H9 (cell line): ENCODE measurements around the gene B3GNT5. TPM values are rescaled to one million over a fixed set of nuclear protein-coding genes. Genes with fewer than 3 reads are reported as not detected.

ENCODE experiments used
- DNase-seq: peaks from one replicate; pipeline ENCODE4 v3.0.0-alpha.2; 2017
- H2AFZ ChIP-seq: one replicate; pipeline ENCODE4 v1.6.1; 2013; ENCODE audit warnings: mild to moderate bottlenecking, low read length, control low read depth, moderate library complexity
- H2AK5ac ChIP-seq: 2 replicates; pipeline ENCODE4 v1.6.1; 2013; ENCODE audit warnings: low read length, control low read depth, mixed read lengths; ENCODE audit not compliant: insufficient read length
- H2BK120ac ChIP-seq: one replicate; pipeline ENCODE4 v1.6.1; 2013; ENCODE audit warnings: low read depth, mild to moderate bottlenecking, low read length, control low read depth, inconsistent platforms; ENCODE audit not compliant: poor library complexity, severe bottlenecking
- H2BK12ac ChIP-seq: 2 replicates; pipeline ENCODE4 v1.6.1; 2013; ENCODE audit warnings: low read length, control low read depth, mixed read lengths, low read depth; ENCODE audit not compliant: insufficient read length
- H2BK15ac ChIP-seq: 2 replicates; pipeline ENCODE4 v1.6.1; 2013; ENCODE audit warnings: low read depth, low read length, control low read depth
- H2BK20ac ChIP-seq: one replicate; pipeline ENCODE4 v1.6.1; 2013; ENCODE audit warnings: low read depth, mild to moderate bottlenecking, low read length, control low read depth, inconsistent platforms; ENCODE audit not compliant: poor library complexity, severe bottlenecking
- H2BK5ac ChIP-seq: 2 replicates; pipeline ENCODE4 v1.6.1; 2013; ENCODE audit warnings: low read length, control low read depth, mixed read lengths; ENCODE audit not compliant: insufficient read length
- H3K14ac ChIP-seq: 2 replicates; pipeline ENCODE4 v1.6.1; 2013; ENCODE audit warnings: low read length, control low read depth; ENCODE audit not compliant: insufficient read depth
- H3K18ac ChIP-seq: 2 replicates; pipeline ENCODE4 v1.6.1; 2013; ENCODE audit warnings: low read depth, mild to moderate bottlenecking, mixed read lengths, low read length, control low read depth; ENCODE audit not compliant: insufficient read length
- H3K23ac ChIP-seq: 2 replicates; pipeline ENCODE4 v1.6.1; 2013; ENCODE audit warnings: low read length, control low read depth, mixed read lengths, low read depth; ENCODE audit not compliant: insufficient read length
- H3K23me2 ChIP-seq: 2 replicates; pipeline ENCODE4 v1.6.1; 2013; ENCODE audit warnings: low read depth, mild to moderate bottlenecking, mixed read lengths, low read length, control low read depth; ENCODE audit not compliant: insufficient read length, poor library complexity, severe bottlenecking
- H3K27ac ChIP-seq: 2 replicates; pipeline ENCODE4 v1.5.1; 2013; ENCODE audit warnings: low read length, control low read depth, mixed read lengths, low read depth; ENCODE audit not compliant: insufficient read length
- H3K27me3 ChIP-seq: 2 replicates; pipeline ENCODE4 v1.6.1; 2013; ENCODE audit warnings: low read length, control low read depth, inconsistent platforms; ENCODE audit not compliant: insufficient read depth
- H3K4ac ChIP-seq: 2 replicates; pipeline ENCODE4 v1.6.1; 2013; ENCODE audit warnings: low read depth, mild to moderate bottlenecking, control low read depth, inconsistent platforms, low read length, moderate library complexity
- H3K4me1 ChIP-seq: 2 replicates; pipeline ENCODE4 v1.6.1; 2013; ENCODE audit warnings: low read length, control low read depth, inconsistent platforms; ENCODE audit not compliant: insufficient read depth
- H3K4me2 ChIP-seq: 2 replicates; pipeline ENCODE4 v1.6.1; 2013; ENCODE audit warnings: low read length, control low read depth, mixed read lengths; ENCODE audit not compliant: insufficient read length, insufficient read depth
- H3K56ac ChIP-seq: 2 replicates; pipeline ENCODE4 v1.6.1; 2013; ENCODE audit warnings: low read depth, mild to moderate bottlenecking, mixed read lengths, low read length, control low read depth; ENCODE audit not compliant: insufficient read length
- H3K79me1 ChIP-seq: 2 replicates; pipeline ENCODE4 v1.6.1; 2013; ENCODE audit warnings: low read depth, mild to moderate bottlenecking, moderate library complexity, low read length, control low read depth, inconsistent platforms; ENCODE audit not compliant: insufficient read depth, poor library complexity, severe bottlenecking
- H3K79me2 ChIP-seq: 2 replicates; pipeline ENCODE4 v1.6.1; 2013; ENCODE audit warnings: low read length, control low read depth, inconsistent platforms; ENCODE audit not compliant: insufficient read depth
- H3K9ac ChIP-seq: 2 replicates; pipeline ENCODE4 v1.6.1; 2013; ENCODE audit warnings: low read length, control low read depth, mixed read lengths; ENCODE audit not compliant: insufficient read length; ENCODE audit errors: extremely low read depth
- H3K9me3 ChIP-seq: one replicate; pipeline ENCODE4 v1.6.1; 2013; ENCODE audit warnings: low read depth, low read length, inconsistent platforms; ENCODE audit not compliant: control insufficient read depth
- H3T11ph ChIP-seq: one replicate; pipeline ENCODE4 v1.6.1; 2013; ENCODE audit warnings: mild to moderate bottlenecking, low read length, control low read depth, inconsistent platforms
- H4K20me1 ChIP-seq: one replicate; pipeline ENCODE4 v1.6.1; 2013; ENCODE audit not compliant: control insufficient read depth, insufficient read length, insufficient read depth
- H4K5ac ChIP-seq: 2 replicates; pipeline ENCODE4 v1.6.1; 2013; ENCODE audit warnings: low read depth, mild to moderate bottlenecking, mixed read lengths, low read length, control low read depth; ENCODE audit not compliant: insufficient read length
- H4K8ac ChIP-seq: replicated peaks from 2 replicates; pipeline ENCODE4 v1.6.1; 2013; ENCODE audit warnings: low read length, control low read depth, mixed read lengths, low read depth; ENCODE audit not compliant: insufficient read length
- H4K91ac ChIP-seq: 2 replicates; pipeline ENCODE4 v1.6.1; 2013; ENCODE audit warnings: low read depth, mild to moderate bottlenecking, moderate library complexity, mixed read lengths, low read length, control low read depth; ENCODE audit not compliant: insufficient read length
- H3K27ac Mint-ChIP-seq, 3 experiments: 2 replicates in 2 of 3; 3 replicates in 1 of 3; pipeline ENCODE4 v1.8.0; 2020 to 2021; ENCODE audit warnings: mixed read lengths in 3 of 3, mild to moderate bottlenecking in 1 of 3, moderate library complexity in 1 of 3
- H3K27me3 Mint-ChIP-seq: 2 replicates; pipeline ENCODE4 v1.8.0; 2021; ENCODE audit warnings: low read depth, mild to moderate bottlenecking, moderate library complexity, mixed read lengths
- H3K36me3 Mint-ChIP-seq, 3 experiments: 2 replicates in 2 of 3; 3 replicates in 1 of 3; pipeline ENCODE4 v1.8.0; 2020 to 2021; ENCODE audit warnings: low read depth in 3 of 3, mixed read lengths in 3 of 3; ENCODE audit not compliant: insufficient read depth in 1 of 3
- H3K4me1 Mint-ChIP-seq, 2 experiments: 2 replicates each; pipeline ENCODE4 v1.8.0; 2020; ENCODE audit warnings: mixed read lengths in 2 of 2
- H3K4me3 Mint-ChIP-seq, 2 experiments: 2 replicates in 1 of 2; 3 replicates in 1 of 2; pipeline ENCODE4 v1.8.0; 2020 to 2021; ENCODE audit warnings: mild to moderate bottlenecking in 2 of 2, mixed read lengths in 2 of 2, moderate library complexity in 1 of 2
- H3K9me3 Mint-ChIP-seq, 2 experiments: 2 replicates in 1 of 2; 3 replicates in 1 of 2; pipeline ENCODE4 v1.8.0; 2020; ENCODE audit warnings: mild to moderate bottlenecking in 2 of 2, mixed read lengths in 2 of 2, moderate library complexity in 1 of 2
- WGBS: extraction: QIAGEN DNeasy Blood & Tissue Kit; methylation state at CpG from one replicate; pipeline ENCODE4 v1.1.7; 2013; ENCODE audit warnings: missing lambda C conversion rate, low lambda C conversion rate, mixed read lengths; ENCODE audit not compliant: insufficient read length; ENCODE audit errors: extremely low coverage; 5-methylcytosine and 5-hydroxymethylcytosine counted together
- total RNA-seq: library from RNA; stranded (reverse); gene quantifications from 2 replicates; pipeline ENCODE4 v1.2.1, GENCODE V29; 2021
- TF ChIP-seq, protein P1 (sequence below): fragments of 200-600 bp; sonication (generic); conservative IDR thresholded peaks from 3 replicates; pipeline ENCODE4 v1.8.0; 2021; ENCODE audit warnings: antibody characterized with exemption, mild to moderate bottlenecking

The B3GNT5 gene
- total RNA-seq, 1 experiment from 2014 or later, result 7.3 TPM

DNA sequence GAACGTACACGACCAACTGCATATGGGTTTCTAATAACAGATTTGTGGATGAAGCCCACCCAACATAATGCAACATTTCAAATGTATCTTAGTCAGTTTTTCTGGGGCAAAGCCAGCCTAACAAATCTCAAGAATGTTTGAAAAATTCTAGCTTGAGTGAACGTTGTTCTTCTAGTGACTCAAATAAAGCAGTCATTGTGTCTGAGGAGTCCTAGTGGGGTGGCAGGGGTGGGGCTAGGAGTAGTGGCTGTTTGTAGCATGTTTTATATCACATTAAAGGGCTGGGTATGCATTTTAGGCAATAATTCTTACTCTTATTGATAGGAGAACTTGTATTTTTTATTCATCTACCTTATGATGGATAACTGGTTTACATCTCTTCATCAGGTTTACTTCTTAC is 6.0 kb downstream of the B3GNT5 start:
- no peak overlapping the region for H2BK12ac ChIP-seq
- no peaks in the 10 kb centered on the region for H3K27me3 ChIP-seq
- DNase-seq, result no peak
- Mint-ChIP-seq H3K27ac (no peak overlapping the region), H3K4me1 (peaks cover 15 to 22% of the 10 kb centered on the region in 2 experiments), H3K27me3 (peaks cover 9% of the 10 kb centered on the region), H3K9me3 (no peaks in the 10 kb centered on the region), H3K36me3 (peaks cover 0 to 4% (median 4%) of the 10 kb centered on the region in 3 experiments; a peak in 2 of 7 replicates), H3K4me3 (no peak overlapping the region)
- no peak overlapping the region for H2BK20ac ChIP-seq
- H2BK120ac ChIP-seq, result no peak overlapping the region
- no peak overlapping the region for H3K18ac ChIP-seq
- H3K23me2 ChIP-seq, result peaks cover 11% of the 10 kb centered on the region
- no peak overlapping the region for H4K5ac ChIP-seq
- H2AFZ ChIP-seq, result no peak overlapping the region
- no peak overlapping the region for H2AK5ac ChIP-seq
- H2BK5ac ChIP-seq, result no peak overlapping the region
- H3K79me1 ChIP-seq, result no peaks in the 10 kb centered on the region
- no CpG with 5 or more reads among the region's 3 CpGs for WGBS
- no peak overlapping the region for H2BK15ac ChIP-seq
- peaks cover 6% of the 10 kb centered on the region; the same call in 1 of the 2 replicates for H3K4me1 ChIP-seq
- H3K23ac ChIP-seq, result no peak overlapping the region
- TF ChIP-seq, protein P1, sequence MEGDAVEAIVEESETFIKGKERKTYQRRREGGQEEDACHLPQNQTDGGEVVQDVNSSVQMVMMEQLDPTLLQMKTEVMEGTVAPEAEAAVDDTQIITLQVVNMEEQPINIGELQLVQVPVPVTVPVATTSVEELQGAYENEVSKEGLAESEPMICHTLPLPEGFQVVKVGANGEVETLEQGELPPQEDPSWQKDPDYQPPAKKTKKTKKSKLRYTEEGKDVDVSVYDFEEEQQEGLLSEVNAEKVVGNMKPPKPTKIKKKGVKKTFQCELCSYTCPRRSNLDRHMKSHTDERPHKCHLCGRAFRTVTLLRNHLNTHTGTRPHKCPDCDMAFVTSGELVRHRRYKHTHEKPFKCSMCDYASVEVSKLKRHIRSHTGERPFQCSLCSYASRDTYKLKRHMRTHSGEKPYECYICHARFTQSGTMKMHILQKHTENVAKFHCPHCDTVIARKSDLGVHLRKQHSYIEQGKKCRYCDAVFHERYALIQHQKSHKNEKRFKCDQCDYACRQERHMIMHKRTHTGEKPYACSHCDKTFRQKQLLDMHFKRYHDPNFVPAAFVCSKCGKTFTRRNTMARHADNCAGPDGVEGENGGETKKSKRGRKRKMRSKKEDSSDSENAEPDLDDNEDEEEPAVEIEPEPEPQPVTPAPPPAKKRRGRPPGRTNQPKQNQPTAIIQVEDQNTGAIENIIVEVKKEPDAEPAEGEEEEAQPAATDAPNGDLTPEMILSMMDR, result no peak
- no peak overlapping the region for H3K4ac ChIP-seq
- H3K27ac ChIP-seq, result no peak overlapping the region
- H3K56ac ChIP-seq, result no peak overlapping the region
- H3K9ac ChIP-seq, result no peak overlapping the region
- H3K9me3 ChIP-seq, result no peaks in the 10 kb centered on the region
- no peaks in the 10 kb centered on the region for H3K79me2 ChIP-seq
- H4K20me1 ChIP-seq, result no peaks in the 10 kb centered on the region
- no peak overlapping the region for H4K91ac ChIP-seq
- H3K4me2 ChIP-seq, result no peak overlapping the region
- H3K14ac ChIP-seq, result no peak overlapping the region
- H3T11ph ChIP-seq, result no peak overlapping the region
- H4K8ac ChIP-seq, result no peak overlapping the region
